Stimulated activated CD8-positive, alpha-beta memory T cell treated with anti-CD3 and anti-CD28 coated beads, Interleukin-4, amount 100 ng/mL, for 48 hours (primary cell): ENCODE results near the gene RLN1.
"Not testable (repeated sequence)": the region's sequence is repeated elsewhere in the genome, so short reads cannot be mapped to it uniquely, and the experiment has no call there.

Source experiments
- DNase-seq: peaks from one replicate; pipeline ENCODE4 v3.0.0-alpha.2; 2020

The RLN1 gene

DNA sequence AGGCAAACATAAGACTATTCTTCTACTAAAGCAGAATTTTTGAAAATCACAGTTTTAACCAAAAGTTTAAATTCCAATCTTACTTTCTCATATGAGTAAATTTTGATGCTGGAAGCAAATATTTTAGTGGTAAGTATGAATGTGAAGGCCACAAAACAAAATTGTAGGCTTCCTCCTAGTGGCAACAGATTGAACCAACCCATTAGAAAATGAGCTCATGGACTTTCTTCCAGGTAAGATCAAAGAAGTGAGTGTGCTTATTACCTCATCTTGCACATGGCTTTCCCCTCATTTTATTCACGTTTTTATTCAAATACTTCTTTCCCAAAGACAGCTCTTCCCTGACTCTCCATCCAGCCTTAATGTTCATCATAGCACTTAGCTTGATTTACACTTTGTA, 18.6 kb downstream of the RLN1 start:
- DNase-seq: no peak

DNA sequence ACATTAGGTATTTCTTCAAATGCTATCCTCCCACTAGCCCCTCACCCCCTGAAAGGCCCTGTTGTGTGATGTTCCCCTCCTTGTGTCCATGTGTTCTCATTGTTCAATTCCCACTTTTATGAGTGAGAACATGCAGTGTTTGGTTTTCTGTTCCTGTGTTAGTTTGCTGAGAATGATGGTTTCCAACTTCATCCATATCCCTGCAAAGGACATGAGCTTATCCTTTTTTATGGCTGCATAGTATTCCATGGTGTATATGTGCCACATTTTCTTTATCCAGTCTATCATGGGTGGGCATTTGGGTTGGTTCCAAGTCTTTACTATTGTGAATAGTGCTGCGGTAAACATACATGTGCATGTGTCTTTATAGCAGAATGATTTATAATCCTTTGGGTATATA, 23.3 kb downstream of the RLN1 start:
- not testable (repeated sequence) for DNase-seq

DNA sequence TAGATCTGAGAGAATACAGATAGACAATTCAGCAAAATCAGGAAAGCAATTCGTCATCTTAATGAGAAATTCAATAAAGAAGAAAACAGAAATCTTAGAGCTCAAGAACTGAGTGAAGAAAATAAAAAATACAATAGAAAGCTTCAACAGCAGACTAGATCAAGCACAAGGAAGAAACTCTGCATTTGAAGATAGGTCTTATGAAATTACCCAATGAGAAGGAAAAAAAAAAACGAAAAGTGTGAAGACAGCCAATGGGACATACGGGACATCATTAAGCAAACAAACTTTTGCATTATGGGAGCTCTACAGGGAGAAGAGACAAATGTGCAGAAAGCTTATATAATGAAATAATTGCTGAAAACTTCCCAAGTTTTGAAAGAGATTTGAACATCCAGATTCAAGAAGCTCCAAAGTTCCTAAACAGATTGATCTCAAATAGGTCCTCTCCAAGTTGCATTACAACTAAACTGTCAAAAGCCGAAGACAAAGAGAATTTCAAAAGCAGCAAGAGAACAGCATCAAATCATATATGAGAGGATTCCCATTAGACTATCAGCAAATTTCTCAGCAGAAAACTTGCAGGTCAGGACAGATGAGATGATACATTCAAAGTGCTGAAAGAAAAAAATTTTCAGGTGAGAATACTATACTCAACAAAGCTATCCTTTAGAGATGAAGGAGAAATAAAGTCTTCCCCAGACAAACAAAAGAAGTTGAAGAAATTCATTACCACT, 24.3 kb downstream of the RLN1 start:
- DNase-seq: no peak

DNA sequence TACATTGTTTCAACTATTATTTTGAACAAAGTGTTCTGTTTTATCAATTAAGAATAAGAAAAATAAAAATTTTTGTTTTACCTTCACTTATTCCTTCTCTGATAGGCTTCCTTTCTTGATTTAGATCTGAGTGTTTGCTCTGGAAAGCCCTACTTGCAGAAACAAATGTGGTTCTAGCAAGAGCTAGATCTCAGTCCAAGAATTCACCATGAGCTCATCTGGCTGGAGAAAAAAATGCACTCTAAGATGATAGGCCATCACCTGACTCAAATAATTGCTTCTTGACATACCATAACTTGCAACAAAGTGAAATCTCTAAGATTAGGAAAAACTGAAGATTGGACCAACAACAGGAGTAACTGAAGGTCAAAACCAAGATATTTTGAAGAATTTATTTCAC, 28.8 kb downstream of the RLN1 start:
- no peak for DNase-seq

DNA sequence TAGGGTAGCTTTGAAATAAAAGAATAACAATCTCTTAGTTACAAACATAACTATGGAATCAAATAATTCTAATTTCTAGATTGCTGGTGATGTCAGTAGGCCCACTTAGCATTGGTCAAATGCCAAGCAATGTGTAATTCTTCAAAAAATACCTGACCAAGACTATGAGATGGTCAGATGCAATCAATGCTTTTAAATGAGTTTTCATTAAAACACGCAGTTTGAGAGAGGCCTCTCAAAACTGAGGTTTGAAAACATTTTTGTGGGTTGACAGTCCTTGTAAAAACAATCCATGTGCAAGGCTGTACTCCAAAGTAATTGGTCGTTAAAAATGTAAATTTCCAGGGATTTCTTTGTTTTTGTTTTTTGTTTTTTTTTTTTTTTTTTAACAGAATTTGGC, 33.9 kb downstream of the RLN1 start:
- DNase-seq: no peak

DNA sequence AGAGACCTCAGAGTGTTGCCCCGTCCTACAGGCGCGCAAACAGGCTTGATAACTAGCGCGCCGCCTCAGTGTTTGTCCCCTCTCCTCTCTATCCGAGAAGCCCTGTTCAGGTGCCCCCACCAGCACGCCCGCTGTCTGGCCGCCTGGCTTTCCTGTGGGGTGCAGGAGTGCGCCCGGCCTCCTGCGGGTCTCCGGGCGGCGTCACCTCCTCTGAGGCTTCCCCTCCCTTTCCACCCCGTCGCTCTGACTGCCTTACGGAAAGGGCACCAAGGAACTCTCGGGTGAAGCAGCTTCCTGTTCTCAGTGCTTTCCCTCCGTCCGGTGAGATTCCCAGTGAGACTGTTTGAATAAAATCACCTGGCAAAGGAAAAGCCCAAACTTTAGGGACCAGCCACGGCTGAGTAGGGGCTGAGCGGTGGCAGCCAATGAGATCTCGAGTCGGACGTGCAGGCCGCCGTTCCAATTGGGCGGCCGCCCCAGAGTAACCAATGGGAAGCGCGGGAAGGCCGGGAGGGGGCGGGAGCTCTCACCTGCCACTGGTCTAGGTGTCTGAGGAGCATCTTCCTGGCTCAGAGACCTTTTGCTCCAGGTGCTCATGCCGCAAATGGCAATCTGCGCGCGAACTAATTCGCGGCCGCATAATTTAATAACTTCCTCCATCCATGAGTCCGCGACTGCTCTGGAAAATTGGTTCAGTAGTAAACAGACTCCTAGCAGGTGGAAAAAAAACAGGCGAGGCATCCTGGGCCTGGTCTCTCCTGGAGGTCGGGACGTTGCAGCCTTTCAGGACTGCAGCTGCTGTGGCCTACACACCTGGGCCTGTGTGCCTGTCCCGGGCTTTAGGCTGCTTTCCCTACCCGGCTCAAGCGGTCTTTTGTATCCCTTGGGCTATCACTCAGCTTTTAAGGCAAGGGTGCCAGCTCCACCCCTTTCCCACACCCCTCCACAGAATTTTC, 35.6 kb downstream of the RLN1 start, which contains the start of gene RLN2:
TSS of gene RLN2 (minus strand) at position 877 of the 956 bp plus-strand sequence. CDS start at position 741, 136 bp downstream.
- DNase-seq: peak; percentile 28

DNA sequence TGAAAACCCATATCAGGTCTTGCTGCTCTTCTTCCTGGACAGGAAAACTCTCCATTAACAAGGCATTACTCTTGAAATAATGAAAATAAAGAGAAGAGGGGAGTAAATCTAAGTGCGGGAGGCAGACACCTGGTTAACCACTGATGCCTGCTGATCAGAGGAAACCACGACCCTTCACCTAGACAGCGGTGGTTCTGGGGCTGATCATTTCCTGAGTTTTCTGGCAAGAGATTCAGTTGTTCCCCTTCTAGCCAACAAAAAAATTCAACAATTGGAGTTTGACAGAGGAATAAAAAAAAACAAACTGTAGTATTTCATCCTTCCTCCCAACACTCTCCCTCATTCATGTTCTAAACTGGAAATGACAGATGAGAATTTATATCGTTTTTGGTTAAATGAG, 38.1 kb downstream of the RLN1 start:
- no peak for DNase-seq

DNA sequence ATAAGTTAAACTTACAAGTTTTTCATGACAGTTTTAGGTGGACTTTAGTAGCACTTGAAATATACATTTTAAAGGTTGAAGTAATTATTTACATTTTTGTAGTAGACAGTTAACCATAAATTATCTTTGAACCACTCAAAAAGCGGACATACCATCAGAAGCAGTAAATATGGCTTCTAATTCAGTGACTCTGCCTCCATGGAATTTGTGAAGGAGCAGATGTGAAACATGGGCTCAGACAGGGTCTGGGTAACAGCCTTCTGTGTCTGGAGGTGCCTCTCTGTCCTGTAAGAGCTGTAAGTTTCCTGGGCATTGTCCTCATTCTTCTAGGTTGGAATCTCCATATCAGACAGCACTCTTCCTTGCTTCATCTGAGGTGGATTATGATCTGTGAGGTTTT, 47.5 kb downstream of the RLN1 start:
- DNase-seq: no peak

DNA sequence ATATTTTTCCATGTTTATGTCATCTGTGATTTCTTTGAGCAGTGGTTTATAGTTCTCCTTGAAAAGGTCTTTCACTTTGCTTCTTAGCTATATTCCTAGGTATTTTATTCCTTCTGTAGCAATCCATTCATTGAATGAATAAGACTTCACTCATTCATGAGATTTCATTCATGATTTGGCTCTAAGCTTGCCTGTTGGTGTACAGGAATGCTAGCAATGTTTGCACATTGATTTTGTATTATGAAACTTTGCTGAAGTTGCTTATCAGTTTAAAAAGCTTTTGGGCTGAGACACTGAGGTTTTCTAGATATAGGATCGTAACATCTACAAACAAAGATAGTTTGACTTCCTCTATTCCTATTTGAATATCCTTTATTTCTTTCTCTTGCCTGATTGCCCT, 51.1 kb downstream of the RLN1 start:
- no peak for DNase-seq

DNA sequence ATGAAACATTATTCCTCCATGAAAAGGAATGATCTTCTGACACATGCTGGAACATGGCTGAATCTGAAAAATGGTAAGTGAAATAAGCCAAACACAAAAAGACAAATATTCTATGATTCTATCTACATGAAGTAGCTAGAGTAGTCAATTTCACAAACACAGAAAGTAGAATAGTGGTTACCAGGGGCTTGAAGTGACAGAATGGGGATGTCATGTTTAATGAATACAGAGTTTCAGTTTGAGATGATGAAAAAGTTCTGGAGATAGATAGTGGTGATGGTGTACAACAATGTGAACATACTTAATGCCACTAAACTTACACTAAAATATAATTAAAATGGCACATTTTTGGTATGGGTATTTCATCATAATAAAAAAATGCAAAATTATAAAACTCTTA, 53.4 kb downstream of the RLN1 start:
- DNase-seq: no peak
